ENCODE measurements around the gene GID8.
"Not testable (repeated sequence)": the region's sequence is repeated elsewhere in the genome, so short reads cannot be mapped to it uniquely, and the experiment has no call there.

Gene GID8

GRCh38 chr20:62958388-62959100 is 20.6 kb downstream of the GID8 start:
- no peak for DNase-seq (ENCODE audit: low read depth in 3 of 3)

- no peak for DNase-seq (ENCODE audit: low read depth in 3 of 3)
These were observed 21.4 kb downstream of the GID8 start for GRCh38 chr20:62959101-62959971.

DNA sequence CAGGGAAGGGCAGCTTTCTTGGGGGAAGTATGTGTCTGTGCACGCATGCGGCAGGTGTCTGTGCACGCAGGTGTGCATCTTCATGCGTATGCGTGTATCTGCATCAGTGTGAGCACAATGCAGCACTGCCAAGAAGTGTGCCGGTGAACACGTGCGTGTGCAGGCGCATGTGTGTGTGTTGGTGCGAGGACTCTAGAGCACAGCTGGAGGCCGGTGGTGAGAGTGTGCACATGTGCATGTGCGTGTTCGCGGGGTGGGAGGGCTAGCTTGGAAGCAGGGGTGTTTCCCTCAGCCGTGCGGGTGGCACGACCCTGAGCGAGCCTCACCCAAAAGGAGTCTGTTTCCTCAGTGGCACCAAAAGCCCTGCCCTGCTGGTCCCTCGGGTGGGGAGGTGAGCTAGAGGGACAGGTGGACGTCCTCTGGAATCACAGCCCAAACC is 22.1 kb downstream of the GID8 start:
- no peak for DNase-seq (ENCODE audit: low read depth in 3 of 3)

- DNase-seq (ENCODE audit: low read depth in 3 of 3): not testable (repeated sequence)
These were observed 22.7 kb downstream of the GID8 start for GRCh38 chr20:62960446-62961309.

- DNase-seq (ENCODE audit: low read depth in 3 of 3): no peak
These were observed 23.4 kb downstream of the GID8 start for GRCh38 chr20:62961310-62961783.

DNA sequence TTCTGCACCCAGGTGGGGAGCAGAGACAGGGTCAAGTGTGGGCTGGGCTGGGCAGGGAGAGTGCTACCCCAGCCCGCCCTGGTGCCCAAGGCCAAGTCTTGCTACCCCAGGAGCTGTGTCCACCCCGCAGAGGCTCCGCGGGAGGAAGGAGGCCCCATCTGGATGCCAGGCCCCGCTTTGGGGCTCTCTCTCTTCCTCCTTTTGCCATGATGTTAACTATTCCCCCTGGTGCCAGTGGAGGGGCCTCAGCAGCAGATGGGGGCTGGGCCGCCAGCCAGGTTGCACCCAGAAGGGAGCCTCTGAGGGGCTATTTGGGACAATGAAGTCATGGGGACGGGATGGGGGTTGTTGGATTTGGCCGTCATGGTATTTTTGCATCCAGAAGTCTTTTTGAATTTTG is 23.9 kb downstream of the GID8 start:
- no peak for DNase-seq (ENCODE audit: low read depth in 3 of 3)

GRCh38 chr20:62962221-62962879 is 24.4 kb downstream of the GID8 start:
- DNase-seq (ENCODE audit: low read depth in 3 of 3): no peak

GRCh38 chr20:62962891-62963613 is 25.1 kb downstream of the GID8 start:
- no peak for DNase-seq (ENCODE audit: low read depth in 3 of 3)

DNA sequence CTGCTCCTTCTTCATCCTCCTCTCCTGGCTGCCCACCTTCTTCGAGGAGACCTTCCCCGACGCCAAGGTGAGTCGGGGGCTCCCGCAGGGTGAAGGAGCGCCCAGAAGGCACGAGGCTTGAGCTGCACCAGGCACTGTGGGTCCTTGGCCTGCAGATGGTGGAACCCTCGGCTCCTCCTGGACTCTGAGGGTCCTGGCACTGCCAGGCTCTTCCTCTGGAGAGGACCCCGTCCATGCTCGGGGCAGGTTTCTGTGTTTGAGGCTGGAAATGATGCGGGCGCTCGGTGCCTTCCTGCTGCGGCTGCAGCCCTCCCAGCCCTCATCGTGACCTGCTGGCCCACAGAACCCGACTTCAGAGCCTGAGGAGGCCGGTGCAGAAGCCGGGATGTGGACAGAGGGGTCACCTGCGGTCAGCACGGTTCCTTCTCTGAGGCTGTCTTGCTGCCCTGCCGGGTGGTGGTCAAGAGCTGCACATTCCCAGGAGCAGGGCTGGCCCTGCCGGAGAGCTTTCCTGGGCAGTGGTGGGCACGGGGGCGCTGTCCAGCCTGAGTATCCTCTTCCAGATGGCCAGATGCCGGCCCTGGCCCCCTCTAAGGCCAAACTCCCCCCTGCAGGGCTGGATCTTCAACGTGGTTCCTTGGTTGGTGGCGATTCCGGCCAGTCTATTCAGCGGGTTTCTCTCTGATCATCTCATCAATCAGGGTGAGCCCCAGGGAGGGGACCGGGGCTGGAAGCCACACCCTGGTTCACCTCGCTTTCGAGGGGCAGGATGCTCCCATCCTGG is 25.9 kb downstream of the GID8 start:
- DNase-seq (ENCODE audit: low read depth in 3 of 3): no peak

- DNase-seq (ENCODE audit: low read depth in 3 of 3): no peak
These were observed 26.8 kb downstream of the GID8 start for GRCh38 chr20:62964700-62965099.

DNA sequence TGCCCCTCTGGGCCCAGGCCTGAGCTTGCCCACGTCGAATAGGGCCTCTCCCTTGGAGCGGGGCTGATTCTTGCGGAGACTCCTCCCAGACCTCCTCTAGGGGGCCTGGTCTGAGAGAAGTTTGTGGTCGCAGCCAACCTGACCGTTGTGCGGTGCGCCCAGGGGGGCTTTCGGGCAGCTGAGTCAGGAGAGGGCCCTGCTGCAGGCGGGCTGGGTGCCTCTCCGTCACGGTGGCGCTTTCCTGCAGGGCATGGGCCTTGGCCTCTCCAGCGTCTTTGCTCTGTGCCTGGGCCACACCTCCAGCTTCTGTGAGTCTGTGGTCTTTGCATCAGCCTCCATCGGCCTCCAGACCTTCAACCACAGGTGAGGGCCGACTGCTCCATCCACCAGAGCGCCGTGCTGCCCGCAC is 27.4 kb downstream of the GID8 start:
- DNase-seq (ENCODE audit: low read depth in 3 of 3): no peak

- DNase-seq (ENCODE audit: low read depth in 3 of 3): no peak
These were observed 28.5 kb downstream of the GID8 start for GRCh38 chr20:62966212-62967148.

- DNase-seq (ENCODE audit: low read depth in 3 of 3): no peak
These were observed 29.2 kb downstream of the GID8 start for GRCh38 chr20:62967149-62967501.

DNA sequence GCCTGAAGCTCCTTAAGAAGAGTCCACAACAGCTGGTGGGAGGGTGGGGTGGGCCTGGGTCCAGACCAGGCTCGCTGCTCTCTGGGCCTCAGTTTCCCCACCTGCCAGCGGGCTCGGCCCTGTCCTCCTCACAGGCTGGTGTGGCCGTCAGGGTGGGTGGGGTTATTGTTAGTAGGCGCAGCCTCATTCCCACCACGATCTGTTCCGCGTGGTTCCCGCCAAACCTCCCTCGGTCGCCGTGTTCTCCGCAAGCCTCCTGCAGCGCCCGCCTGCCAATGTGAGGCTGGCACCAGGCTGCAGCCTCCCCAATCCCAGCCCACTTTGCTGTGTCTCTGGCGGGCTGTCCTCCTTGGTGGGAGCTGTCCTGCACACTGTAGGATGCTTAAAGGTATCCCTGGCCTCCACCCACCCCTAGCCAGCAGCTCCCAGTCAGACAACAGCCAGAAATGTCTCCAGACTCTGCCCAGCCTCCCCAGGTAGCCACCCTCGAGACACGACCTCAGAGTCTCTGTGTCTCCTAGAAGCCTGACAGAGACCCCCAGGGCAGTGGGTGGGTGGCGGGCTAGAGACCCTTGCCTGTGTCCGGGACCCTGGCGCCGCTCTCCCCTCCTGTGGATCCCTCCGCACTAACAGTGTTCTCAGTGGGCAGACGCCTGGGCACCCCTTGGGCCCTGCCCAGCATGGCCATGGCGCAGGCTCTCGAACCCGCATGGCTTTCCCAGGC is 29.8 kb downstream of the GID8 start:
- no peak for DNase-seq (ENCODE audit: low read depth in 3 of 3)

- no peak for DNase-seq (ENCODE audit: low read depth in 3 of 3)
These were observed 30.6 kb downstream of the GID8 start for GRCh38 chr20:62968378-62969178.

GRCh38 chr20:62969179-62969760 is 31.3 kb downstream of the GID8 start:
- no peak for DNase-seq (ENCODE audit: low read depth in 3 of 3)

DNA sequence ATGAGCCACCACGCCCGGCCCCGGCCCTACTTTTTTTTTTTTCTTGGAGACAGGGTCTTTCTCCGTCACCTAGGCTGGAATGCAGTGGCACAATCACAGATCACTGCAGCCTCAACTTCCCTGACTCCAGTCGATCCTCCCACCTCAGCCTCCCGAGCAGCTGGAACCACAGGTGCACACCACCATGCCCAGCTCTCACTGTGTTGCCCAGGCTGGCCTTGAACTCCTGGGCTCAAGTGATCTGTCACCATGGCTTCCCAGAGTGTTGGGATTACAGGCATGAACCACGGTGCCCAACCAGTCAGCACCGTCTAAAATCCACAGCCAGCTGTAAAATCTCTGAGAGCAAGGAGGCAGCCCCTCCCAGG is 32.0 kb downstream of the GID8 start:
- no peak for DNase-seq (ENCODE audit: low read depth in 3 of 3)
